ENCODE results near the gene ZNF33A.

DNA sequence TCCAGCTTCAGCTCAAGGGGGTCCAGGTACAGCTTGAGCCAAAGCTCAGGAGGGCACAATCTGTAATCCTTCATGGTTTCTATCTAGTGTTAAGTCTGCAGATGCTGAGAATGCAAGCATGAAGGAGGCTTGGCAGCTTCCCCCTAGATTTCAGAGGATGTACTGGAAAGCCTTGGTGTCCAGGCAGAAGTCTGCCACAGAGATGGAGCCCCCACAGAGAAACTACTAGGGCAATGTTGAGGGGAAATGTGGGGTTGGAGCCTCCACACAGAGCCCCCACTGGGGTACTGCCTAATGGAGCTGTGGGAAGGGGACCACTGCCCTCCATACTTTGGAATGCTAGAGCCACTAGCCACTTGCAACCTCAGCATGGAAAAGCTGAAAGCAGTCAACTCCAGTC lies 45.5 kb upstream of the ZNF33A start:
- no peak for TF ChIP-seq POLR2A (IDR thresholded peaks at IDR 0.05; ENCODE audit: extremely low read depth, insufficient read length)
- TF ChIP-seq, protein P1, sequence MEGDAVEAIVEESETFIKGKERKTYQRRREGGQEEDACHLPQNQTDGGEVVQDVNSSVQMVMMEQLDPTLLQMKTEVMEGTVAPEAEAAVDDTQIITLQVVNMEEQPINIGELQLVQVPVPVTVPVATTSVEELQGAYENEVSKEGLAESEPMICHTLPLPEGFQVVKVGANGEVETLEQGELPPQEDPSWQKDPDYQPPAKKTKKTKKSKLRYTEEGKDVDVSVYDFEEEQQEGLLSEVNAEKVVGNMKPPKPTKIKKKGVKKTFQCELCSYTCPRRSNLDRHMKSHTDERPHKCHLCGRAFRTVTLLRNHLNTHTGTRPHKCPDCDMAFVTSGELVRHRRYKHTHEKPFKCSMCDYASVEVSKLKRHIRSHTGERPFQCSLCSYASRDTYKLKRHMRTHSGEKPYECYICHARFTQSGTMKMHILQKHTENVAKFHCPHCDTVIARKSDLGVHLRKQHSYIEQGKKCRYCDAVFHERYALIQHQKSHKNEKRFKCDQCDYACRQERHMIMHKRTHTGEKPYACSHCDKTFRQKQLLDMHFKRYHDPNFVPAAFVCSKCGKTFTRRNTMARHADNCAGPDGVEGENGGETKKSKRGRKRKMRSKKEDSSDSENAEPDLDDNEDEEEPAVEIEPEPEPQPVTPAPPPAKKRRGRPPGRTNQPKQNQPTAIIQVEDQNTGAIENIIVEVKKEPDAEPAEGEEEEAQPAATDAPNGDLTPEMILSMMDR (IDR thresholded peaks at IDR 0.05; ENCODE audit: low read depth, low read length), result no peak
- no peak for TF ChIP-seq MYC (IDR thresholded peaks at IDR 0.05; ENCODE audit: low read depth, low read length)
- no peak for TF ChIP-seq MAX (IDR thresholded peaks at IDR 0.05; ENCODE audit: low read depth, low read length)
